Hippocampal formation (tissue), 2 donors: ENCODE data around the gene SLC27A2.
"Not testable (repeated sequence)": the region's sequence is repeated elsewhere in the genome, so short reads cannot be mapped to it uniquely, and the experiment has no call there.

ENCODE experiments used
- DNase-seq, 2 donors: peaks; one replicate each; lab custom pipeline; 2025; lab: John Stamatoyannopoulos, UW

Gene SLC27A2

DNA sequence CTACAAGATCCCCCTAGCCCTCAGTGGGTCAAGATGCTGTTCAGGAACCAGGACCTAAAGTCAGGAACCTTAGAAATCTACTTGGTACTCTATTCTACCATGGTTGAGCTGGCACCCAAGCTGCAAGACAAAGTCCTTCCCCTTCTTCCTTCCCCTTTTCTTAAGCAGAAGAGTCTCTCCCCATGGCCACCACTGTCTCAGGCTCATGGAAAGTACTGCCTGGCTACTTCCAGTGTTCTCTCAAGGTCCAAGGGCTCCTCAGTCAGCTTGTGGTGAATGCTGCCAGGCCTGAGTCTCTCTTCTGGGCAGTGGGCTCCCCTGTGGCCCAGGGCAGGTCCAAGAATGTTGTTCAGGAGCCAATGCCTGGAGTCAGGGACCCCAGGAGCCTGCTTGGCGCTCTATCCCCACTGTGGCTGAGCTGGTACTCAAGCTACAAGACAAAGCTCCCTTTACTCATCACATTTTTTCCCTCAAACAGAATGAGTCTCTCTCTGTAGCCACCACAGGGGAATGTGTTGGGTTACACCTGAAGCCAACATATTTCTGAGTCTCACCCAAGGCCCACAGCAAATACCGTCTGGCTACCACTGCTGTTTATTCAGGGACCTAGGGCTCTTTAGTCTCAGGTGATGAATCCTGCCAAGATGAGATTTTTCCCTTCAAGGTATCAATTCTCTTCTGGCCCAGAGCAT, 18.1 kb upstream of the SLC27A2 start:
- no peak for DNase-seq

DNA sequence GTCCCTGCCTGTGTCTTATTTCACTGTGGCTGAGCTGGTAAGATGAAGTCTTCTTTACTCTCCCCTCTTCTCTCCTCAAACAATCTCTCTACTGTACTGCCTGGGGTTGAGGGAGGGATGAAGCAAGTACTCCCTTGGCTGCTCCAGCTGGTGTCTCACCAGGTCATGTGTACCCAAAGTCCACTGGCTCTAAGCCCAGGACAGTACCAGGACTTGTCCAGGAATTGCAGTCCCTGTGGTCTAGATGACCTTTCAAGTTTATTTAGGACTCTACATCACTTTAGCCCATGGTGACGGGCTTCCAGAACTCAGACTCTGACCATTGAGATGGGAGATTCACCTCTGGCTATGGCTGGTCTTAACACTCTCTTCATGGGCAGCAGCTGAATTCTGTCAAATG, 17.5 kb upstream of the SLC27A2 start:
- no peak for DNase-seq

DNA sequence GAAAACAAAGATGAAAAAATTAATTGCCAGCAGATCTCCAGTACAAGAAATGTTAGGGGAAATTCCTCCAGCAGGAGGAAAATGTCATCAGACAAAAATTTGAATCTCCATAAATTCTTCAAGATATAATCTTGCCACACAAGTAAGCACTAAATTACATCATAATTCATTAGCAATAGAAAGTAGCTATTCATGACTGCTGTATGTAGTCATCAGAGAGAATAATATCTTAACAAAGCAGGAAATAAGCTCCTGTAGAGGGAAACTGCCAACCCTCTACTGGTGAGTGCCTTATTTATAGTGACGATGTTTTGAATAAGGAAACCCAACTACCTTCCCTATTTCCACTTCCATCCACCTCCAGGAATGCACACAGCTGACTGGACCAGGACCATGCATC, 15.8 kb upstream of the SLC27A2 start:
- no peak for DNase-seq

GRCh38 chr15:50167110-50167509, 14.9 kb upstream of the SLC27A2 start:
- no peak for DNase-seq

DNA sequence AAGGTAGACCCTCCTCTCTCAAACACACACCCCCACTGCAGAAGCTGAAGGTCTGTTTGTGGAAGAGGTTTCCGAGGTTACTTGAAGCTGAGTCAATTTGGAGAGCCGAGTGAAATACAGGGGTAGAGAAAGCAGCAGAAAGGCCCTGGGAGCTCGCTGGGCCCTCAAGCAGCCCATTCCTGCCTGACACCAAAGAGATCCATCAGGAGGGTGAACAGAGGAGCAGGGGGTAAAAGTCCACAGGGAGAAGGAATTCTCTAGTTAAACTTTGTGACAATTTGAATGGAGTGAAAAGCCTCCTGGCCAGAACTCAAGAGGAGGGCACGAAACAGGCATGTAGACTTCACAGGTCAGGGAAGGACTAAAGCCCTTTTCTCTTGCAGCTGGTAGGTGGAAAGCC, 13.6 kb upstream of the SLC27A2 start:
- no peak for DNase-seq

DNA sequence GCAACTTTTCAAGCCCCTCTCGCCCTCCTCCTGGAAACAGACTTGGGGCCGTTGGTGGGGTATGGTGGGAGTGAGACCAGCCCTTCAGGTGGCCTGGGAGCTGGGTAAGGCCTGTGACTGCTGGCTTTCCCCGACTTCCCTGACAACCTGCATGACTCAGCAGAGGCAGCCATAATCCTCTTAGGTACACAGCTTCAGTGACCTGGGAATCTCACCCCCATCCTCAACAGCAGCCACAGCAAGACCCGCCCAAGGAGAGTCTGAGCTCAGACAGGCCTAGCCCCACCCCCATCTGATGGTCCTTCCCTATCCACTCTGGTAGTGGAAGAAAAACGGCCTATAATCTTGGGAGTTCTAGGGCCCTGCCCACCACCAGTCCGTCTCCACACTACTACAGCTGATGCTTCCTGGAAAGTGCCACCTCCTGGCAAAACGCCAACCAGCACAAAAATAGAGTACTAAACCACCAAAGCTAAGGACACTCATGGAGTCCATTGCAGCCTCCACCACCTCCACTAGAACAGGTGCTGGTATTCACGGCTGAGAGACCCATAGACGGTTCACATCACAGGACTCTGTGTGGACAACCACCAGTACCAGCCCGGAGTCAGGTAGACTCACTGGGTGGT, 13.1 kb upstream of the SLC27A2 start:
- no peak for DNase-seq

- DNase-seq: not testable (repeated sequence)
Observed at GRCh38 chr15:50172360-50172895, 9.6 kb upstream of the SLC27A2 start.

GRCh38 chr15:50176869-50177268, 5.1 kb upstream of the SLC27A2 start:
- DNase-seq: no peak

DNA sequence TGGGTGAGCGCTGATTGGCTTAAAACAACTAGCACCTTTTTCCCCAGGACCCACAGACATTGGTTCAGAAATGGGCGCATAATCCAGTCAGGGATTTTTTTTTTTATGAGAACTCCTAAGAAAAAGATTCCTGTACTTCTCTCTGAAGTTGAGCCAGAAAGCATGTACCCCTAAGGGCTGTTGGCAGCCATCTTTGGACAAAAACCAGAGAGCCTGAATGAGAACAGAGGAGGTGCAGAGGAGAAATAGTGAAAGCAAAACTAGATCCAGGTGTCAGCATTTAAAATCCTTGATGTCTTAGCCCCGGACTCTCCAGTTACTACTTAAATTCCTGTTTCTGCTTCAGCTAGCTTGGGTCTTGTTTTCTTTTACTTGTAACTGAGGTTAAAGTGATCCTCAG, 1.9 kb upstream of the SLC27A2 start:
- DNase-seq: no peak

GRCh38 chr15:50180582-50180981, 1.4 kb upstream of the SLC27A2 start:
- no peak for DNase-seq

DNA sequence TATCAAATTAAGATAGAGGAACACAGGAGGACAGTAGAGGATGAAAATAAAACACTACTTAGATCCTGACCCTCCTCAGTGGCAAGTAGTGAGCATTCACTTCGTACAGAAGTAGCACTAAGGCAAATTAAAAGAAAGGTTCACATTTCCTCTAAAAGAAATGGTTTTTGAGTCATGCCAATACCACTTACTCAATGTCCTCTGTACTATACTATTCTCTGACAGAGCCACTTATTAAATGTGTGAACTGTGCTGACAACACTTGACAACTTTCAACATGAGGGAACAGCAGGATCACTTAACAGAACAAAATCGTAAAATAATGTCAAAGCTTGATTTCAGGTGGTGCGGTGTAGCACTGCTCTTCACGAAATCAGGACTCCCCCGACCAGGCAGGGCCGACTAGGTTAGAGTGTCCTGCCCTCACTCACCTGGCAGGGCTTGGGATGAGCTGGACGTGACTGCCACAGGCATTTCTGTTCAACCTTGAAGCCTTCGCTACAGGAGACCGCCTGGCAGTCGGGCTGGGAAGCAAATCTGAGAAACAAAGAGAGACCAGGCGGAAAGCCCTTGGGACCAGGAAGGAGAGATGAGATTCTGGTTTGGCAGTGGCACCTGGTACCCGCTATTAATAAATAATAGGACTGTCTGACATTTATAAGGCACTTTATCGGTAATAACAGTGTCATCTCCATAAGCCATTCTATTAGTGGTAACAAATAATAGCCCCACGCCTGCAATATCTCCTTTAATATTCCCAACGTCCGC, 611 bp upstream of the SLC27A2 start:
- no peak for DNase-seq

DNA sequence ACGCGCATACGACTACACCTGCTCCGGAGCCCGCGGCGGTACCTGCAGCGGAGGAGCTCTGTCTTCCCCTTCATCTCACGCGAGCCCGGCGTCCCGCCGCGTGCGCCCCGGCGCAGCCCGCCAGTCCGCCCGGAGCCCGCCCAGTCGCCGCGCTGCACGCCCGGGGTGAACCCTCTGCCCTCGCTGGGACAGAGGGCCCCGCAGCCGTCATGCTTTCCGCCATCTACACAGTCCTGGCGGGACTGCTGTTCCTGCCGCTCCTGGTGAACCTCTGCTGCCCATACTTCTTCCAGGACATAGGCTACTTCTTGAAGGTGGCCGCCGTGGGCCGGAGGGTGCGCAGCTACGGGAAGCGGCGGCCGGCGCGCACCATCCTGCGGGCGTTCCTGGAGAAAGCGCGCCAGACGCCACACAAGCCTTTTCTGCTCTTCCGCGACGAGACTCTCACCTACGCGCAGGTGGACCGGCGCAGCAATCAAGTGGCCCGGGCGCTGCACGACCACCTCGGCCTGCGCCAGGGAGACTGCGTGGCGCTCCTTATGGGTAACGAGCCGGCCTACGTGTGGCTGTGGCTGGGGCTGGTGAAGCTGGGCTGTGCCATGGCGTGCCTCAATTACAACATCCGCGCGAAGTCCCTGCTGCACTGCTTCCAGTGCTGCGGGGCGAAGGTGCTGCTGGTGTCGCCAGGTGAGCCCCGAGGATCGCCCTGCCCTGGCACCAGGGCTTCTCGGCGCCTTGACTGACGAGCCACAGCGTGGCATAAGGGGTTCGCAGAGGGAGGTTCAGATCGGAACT, 420 bp downstream of the SLC27A2 start:
- no peak for DNase-seq

- no peak for DNase-seq
Observed at GRCh38 chr15:50183112-50183794, 1.3 kb downstream of the SLC27A2 start.

DNA sequence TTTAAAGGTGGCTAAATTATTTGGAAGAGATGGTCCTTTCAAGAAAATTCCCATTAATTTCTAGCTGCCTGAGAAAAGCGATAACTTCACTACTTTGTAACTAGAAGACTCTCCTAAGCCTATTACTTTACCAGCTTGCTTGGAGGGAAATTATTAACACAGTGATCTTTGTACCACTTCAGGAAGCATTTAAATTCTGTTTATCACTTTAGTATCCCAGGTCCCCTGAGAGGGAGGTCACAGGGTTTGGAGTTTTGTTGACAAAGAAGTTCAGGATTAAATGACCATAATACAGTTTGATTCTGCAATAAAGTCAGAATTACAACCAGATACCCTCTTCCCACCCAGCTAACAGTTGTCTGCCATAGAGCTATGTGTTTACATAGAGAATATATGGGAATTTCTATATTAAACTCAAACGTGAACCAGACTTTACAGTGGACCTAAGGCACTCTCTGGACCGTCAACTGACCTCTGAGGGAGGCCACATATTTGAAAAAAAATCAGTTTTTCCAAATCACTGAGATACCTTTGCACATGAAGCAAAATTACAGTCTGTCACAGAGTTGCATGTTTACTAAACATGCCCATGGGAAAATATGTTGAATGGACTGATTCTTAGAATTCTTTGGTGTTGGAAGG, 3.0 kb downstream of the SLC27A2 start:
- DNase-seq: no peak

GRCh38 chr15:50186090-50186489, 4.1 kb downstream of the SLC27A2 start:
- DNase-seq: no peak

DNA sequence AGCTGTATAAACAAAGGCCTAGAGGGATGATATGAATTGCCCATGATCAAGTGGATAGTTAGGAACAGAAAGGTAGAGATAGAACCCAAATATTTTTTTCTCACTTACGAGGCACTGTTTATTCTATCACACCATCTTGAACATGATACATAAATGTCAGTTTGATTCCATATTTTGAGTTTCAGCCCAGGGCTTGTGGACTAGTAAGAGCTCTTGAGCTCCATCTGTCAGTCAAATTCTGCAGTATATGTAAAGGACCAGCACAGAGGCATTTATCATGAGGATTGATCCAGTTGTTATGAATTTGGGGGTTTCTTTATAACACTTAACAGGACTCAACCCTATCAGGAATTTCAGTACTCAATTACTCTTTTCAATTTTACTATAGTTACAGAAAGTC, 4.8 kb downstream of the SLC27A2 start:
- DNase-seq: no peak

DNA sequence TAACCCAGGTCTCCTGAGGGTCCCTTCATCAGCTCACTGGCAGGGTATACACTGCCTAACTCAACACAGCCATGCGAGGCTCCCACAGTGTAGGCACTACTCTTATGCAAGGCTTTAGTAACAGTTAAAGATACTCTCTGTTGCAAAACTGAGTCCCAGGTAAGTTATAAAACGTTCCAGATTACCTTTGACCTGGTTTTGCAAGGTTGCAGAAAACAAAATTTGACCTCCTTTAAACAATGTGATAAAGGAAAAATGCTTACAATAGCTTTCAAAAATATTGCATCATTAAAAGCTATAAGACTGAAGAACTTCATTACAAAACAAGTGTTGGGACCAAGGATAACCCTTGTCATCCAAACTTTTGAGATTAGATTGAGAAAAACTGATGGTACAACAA, 5.5 kb downstream of the SLC27A2 start:
- no peak for DNase-seq

DNA sequence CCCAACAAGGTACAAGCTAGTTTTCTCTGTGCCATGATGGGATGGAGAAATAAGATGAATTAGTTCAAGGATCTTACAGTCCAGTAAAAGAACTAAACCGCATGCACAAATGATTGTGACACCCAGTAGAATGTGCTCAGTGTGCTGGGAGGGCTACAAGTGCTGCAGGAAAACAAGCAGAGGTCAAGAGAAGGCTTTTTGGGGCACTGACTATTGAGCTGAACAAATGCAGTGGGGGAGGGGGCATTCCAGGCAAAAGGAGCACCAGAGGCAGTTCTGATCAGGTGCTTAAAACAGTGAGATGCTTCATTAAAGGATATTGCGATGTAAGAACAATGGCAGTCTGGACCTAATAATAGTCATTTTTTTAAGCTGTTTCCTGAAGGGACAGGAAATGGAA, 6.0 kb downstream of the SLC27A2 start:
- DNase-seq: no peak

DNA sequence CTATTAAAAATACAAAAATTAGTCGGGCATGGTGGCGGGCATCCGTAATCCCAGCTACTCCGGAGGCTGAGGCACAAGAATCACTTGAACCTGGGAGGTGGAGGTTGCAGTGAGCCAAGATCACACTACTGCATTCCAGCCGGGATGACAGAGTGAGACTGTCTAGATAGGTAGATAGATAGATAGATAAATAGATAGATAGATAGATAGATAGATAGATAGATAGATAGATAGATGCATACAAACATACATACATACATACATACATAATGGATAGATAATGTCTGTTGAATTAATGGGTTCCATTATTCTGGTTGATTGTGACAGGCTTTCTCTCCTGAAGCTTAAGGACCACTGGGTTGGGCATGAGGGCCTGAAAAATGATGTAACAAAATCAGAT, 6.8 kb downstream of the SLC27A2 start:
- not testable (repeated sequence) for DNase-seq

DNA sequence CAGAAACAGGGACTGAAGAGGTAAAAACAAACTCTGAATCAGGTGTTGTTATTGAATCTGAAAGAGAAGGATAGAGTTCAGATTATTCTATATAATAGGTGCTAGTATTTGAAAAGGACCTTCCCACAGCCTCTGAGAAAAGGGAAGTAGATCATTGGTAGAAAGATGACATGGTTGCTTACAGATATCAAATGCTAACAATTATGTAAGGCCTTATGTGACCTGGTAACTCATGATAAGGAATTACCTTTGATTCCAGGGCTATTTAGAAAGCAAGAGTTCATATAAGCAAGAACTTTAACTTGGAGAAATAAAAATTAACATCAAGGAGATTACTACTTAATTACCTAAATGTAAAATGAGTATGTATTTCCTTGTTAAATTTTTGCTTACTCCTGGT, 7.6 kb downstream of the SLC27A2 start:
- DNase-seq: no peak

DNA sequence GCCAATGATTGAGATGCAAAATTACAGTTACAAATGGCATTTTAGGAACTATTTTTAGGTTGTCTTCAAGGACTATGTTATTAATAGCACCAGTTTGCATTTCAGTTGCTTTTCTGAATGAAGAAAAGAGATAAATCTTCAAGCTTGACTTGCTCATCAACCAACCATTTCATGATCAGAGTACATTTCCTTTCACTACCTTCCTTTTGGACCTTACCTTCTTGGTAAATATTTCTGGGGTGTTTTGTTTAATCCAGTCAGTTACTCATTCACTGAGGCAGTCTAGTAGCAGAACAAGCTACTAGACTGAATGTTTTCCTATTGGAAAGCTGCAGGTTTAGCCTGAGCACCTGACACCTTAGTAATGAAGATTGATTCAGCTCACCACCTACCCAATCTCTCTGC, 8.2 kb downstream of the SLC27A2 start:
- no peak for DNase-seq
